HG02763 (cell line): ENCODE data around the gene BMPR1A.

ENCODE experiments used
- ATAC-seq: cut with Tn5 transposase; IDR thresholded peaks from one replicate; pipeline ENCODE4 v1.9.1; 2021; ENCODE audit warnings: mild to moderate bottlenecking, moderate library complexity; ENCODE audit not compliant: unreplicated experiment

BMPR1A gene

DNA sequence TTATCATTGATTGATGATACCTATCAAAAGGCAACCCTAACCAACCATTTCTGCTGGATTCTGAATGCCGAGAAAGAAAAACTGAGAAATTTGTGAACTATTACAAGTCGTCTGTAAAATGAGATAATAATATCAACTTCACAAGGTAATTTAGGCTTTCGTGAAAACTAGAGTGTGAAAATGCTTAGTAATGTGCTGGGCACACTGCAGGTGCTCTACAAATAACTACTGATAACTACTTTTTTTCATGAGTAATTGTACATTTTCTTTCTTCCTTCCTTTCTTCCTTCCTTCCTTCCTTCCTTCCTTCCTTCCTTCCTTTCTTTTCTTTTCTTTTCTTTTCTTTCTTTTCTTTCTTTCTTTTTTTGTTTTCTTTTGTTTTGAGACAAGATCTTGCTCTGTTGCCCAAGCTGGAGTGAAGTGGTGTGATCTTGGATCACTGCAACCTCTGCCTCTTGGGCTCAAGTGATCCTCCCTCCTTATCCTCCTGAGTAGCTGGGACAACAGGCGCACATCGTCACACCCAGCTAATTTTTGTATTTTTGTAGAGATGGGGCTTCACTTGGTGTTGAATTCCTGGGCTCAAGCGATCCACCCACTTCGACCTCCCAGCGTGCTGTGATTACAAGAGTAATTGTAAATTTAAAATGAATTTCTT, 42.9 kb downstream of the BMPR1A start:
- ATAC-seq: no peak

DNA sequence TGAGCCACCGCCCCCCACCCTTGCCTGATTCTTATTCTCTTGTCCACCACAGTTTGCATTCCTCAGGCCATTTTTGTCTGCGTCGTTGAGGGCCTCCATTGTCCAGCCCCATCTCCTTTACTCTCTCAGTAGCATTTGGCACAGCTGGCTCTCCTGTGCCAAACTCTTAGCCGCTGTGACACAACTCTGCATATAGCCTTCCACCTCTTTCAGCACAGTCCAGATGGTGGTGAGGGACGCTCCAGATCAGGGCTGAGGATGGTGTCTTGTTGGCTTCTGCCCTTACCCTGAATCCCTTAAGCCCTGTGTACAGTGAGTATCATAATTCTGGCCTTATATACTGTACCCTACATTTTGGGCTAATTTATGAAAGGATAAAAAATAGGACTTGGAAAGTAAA, 45.6 kb downstream of the BMPR1A start:
- no peak for ATAC-seq

DNA sequence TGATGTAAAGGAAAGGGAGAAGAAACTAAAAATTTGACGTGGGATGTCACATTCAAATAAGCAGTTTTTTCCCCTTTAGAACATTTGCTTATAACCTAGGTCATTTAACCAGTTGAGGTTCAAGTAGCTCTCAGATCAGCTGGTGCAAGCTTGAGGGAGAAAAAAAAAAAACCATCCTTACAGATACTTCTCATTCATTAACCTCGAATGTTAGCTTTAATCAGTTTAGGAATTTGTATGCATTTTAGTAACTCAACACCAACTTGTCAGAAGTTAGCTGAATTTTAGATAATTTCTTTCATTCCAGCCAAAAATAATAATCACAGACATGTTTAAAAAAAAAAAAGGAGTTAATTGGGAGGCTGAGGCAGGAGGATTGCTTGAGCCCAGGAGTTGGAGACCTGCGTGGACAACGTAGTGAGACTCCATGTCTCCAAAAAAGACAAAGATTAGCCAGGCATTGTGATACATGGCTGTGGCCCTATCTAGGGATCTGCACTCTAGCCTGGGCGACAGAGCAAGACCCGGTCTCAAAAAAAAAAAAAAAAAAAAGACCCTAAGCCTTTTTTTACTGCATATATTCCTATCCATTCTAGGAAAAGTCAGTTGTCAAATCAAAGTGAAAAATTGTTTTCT, 46.2 kb downstream of the BMPR1A start:
- ATAC-seq: no peak

DNA sequence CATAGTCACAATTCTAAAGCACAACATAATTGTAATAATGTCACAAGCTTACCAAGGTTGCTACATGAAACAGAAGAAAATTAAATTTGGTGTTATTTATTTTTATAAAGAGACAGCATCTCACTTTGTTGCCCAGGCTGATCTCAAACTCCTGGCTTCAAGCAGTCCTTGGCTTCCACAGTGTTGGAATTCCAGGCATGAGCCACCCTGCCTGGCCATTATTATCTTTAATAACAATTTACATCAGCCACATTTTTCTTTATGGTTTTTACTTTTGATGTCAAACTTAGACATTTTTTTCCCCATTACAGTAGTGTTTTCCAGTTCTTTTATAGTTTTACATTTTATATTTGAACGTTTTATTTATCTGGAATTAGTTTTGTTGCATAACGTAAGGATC, 46.7 kb downstream of the BMPR1A start:
- no peak for ATAC-seq

DNA sequence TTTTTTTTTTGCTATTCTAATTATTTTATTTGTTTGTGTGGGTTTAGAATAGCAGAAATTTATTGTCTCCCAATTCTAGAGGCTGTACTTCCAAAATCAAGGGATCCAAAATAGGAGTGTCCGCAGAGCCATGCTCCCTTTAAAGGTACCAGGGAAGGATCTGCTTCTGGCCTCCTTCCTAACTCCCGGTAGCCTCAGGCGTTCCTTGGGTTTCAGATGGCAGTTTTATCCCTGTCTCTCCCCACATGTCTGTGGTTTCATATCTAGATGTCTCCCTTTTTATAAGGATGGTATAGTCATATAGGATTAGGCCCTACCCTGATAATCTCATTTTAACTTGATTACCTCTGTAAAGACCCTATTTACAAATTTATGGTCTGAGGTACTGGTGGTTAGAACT, 48.4 kb downstream of the BMPR1A start:
- ATAC-seq: no peak

DNA sequence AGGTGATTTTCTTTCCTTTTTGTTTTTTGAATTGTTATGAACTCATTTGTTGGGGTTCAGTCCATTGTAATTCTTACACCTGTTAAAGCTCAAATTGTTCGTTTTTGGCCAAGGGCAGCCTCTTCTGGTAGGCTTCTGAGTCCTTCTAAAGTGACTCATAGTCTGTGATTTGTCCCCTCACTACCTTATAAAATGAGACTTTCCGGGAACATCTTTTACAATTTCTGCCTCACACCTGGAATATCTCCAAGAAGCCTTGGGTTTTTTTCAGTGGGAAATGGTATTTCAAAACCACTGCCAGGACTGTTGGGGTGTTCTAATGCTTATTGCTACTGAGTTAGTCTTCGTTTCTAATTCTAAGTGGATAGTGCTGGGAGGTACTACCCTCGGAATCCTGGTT, 56.7 kb downstream of the BMPR1A start:
- no peak for ATAC-seq

DNA sequence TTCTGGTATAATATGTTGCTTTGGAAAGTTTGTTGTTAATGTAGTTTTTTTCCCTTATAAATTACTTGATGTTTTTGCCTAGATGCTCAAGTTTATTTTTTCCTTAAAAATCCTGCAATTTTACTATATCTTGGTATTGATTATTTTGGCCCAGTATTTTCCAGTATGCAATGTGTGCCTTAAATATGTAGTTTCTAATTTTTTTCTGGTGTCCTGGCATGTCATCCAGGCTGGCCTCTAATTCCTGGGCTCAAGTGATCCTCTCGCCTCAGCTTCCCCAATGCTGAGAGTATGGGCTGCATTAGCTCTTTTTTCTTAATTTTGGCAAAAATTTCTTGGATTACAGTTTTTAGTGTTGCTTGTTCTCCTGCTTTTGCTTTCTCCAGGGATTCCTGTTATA, 57.6 kb downstream of the BMPR1A start:
- no peak for ATAC-seq

DNA sequence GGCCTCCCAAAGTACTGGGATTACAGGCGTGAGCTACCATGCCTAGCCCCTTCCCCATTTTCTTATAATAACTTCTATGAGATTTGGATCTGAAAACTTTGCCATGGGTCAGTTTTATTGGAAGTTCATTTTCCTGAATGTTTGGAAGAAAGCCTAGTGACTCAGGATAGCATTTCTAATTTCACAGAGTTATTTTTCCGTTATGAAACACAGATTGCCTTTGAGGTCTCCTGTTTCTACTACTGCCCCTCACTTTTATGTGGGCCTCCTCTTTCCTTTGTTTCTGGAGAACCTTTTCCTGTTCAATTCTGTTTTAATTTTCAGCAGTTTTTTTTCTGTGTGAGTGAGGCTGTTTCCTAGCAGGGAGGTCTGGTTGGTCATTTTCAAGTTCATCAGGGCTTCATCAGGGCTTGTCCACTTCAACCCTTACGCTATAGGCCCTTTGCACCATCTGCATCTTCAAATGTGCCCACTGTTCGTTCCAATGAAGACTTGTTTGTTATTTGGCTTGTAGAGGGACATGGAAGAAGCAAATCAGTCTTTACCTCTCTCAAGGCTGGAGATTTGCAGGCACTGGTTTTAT, 58.7 kb downstream of the BMPR1A start:
- no peak for ATAC-seq

DNA sequence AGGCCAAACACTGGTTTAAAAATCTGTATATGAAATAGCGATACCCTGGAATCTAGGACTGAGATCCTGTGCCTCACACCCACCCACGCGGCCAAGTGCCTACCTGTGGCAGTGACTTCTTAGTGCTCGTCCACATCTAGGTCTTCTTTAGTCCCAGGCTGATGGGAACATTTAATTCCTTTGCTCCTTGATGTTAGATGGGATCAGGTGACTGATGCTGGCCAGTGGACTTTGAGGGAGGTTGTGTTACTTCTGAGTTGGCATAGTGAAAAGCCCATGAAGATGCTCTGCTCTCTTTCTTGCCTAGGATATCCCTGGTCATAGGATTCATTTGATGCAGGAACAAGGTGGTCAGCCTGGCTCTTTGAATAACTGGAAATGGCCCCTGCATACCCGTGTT, 59.2 kb downstream of the BMPR1A start:
- ATAC-seq: no peak

DNA sequence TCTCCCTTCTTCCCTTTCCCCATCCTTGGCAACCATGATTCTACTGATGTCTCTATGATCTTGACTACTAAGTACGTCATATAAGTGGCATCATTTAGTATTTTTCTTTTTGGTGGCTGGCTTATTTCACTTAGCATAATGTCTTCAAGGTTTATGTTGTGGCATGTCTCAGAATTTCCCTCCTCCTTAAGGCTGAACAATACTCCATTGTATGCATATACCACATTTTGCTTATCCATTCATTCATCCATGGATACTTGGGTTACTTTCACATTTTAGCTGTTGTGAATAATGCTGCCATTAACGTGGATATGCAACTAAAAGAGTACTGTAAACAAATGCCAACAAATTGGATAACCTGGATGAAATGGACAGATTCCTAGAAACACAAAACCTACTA, 60.8 kb downstream of the BMPR1A start:
- ATAC-seq: no peak

DNA sequence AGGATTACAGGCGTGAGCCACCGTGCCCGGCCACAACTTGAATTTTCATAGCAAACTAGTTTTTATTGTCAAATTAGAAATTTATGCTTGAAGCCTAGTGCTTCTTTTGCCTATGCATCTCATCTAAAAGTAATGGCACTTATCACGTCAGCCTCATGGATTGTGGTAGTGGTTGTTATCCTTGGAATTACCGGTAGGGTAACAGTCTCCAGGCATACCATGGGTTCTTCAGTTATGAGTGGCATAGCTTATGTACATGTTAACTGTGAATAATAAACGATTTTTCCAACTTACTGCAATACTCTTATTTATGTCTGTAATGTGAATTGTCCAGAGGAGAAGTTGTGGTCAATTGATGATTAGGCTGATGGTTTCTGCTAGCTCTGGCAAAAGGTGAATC, 63.1 kb downstream of the BMPR1A start:
- ATAC-seq: no peak

DNA sequence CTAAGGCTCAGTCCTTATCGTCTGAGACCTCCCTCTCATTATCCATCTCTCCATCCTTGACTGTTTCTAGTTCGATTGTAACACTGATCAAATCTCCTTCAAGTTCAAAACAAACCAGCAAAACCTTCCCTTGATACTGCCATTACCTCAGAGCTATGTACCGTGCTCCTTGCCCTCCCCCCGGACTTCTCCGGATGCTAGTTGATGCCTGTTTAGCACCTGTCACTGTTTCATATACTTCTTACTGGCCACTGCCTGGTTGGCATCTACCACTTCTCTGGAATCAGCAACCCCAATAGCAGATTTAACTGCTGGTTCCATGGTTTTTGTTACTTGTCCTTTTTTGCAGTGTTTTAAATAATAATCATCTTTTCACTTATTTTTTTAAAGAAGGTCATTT, 64.1 kb downstream of the BMPR1A start:
- ATAC-seq: no peak

DNA sequence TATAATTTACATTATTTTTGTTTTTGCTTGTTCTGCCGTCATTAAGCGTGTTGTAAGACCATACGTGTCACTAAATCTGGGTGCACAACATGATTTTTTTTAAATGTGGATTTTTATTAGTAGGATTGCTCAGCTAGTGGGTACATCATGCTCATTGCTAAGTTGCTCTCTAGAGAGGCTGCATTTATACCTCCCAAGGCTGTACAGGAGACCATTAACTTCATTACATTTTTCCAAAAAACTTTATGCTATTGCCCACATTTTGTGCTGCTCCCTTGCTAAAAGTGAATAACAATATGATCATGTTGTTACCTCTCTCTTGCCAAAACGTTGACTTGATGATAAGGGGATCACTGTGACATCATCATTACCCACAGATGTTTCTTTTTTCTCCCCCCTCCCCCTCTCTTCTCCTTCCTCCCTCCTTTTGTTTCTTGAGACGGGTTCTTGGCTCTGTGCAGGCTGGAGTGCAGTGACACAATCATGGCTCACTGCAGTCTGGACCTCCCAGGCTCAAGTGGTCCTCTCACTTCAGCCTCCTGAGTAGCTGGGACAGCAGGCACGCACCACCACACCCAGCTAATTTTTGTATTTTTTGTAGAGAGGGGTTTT, 65.1 kb downstream of the BMPR1A start:
- no peak for ATAC-seq

DNA sequence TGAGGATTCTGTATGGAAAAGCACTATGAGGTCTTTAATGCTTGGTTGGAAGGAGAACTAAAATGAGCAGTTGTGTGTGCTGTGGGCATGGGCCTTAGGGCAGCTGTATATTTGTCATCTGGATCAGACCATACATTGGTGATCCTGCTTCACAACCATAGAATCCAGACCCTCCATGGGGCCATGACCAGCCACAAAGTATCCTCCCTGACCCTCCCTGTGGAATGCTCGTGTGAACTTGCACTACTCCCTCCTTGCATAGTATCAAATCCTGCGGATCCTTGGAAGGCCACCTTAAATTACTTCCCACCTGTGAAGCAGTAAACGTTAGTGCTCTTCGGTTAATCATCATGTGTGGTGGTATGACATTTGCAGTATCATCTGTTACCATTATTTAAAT, 67.1 kb downstream of the BMPR1A start:
- no peak for ATAC-seq

DNA sequence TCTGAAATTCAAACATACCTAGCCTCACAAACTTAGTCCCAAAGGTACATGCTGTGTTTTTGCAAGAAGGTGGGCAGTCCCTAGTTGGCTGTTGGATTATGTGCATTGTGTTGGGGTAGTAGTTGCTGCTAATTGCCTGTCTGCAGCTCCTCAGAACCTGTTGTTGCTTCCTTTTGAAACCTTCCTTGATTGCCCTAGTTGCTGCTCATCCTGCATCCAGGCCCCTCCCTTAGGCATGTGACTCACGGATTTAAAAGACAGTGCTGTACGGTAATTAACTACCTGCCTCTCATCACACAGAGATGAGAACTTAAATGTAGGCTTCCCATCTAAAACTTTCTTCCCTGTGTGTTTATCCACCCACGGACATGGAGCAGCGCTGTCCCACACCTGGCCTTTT, 67.7 kb downstream of the BMPR1A start:
- no peak for ATAC-seq

DNA sequence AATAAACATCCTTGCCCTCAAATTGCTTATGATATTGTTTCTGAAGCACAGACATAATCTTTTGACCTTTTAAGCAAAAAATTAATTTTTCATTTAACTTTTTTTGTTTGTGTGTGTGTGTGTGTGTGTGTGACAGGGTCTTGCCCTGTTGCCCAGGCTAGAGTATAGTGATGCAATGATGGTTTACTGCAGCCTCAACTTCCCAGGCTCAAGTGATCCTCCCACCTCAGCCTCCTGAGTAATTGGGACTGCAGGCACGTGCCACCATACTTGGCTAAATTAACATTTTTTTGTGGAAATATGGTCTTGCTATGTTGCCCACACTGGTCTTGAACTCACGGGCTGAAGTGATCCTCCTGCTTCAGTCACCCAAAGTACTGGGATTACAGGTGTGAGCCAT, 68.9 kb downstream of the BMPR1A start:
- no peak for ATAC-seq

DNA sequence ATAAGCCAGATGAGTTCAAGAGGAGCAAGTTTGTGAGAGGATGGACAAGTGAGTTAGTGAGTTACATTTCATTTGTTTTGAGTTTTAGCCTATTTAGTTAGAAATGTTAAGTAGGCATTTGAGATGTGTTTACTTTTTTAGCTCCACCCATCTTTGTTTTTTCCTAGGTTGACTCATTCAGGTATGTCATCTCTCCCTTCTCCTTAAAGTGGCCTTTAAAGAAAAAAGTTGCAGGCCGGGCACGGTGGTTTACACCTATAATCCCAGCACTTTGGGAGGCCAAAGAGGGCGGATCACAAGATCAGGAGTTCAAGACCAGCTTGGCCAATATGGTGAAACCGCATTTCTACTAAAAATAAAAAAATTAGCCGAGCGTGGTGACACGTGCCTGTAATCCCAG, 71.2 kb downstream of the BMPR1A start:
- no peak for ATAC-seq

DNA sequence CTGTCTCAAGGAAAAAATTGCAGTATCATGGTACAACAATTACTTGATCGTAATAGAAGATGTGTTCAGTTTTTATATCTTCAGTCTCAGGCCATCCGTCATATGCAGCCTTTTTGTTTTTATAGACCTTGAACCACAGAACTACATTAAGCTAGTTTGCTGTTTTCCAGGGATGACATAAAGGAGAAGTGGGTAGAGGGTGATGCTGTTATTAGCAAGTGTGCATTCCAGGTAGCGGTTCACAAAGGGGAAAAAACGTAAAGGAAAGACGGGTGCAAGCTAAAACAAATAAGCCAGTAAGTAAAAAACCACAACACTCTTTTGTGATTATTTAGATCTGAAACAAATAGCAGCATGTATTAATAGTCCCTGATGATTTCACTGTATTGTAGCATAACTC, 71.7 kb downstream of the BMPR1A start:
- ATAC-seq: no peak

DNA sequence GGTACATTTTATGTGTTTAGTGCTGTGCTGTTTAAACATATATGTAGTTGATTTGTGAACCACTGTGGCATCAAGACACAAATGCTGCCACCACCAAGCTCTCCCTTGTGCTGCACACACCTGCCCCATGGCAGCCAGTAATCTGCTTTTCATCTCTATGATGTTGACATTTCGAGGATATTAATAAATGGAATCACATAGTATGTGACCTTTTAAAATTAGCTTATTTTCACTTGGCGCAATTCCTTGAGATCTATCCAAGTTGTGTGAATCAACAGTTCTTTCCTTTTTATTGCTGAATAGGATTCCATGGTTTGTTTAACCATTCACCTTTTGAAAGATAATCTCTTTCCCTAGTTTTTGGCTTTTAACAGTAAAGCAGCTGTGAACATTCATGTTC, 73.1 kb downstream of the BMPR1A start:
- no peak for ATAC-seq

DNA sequence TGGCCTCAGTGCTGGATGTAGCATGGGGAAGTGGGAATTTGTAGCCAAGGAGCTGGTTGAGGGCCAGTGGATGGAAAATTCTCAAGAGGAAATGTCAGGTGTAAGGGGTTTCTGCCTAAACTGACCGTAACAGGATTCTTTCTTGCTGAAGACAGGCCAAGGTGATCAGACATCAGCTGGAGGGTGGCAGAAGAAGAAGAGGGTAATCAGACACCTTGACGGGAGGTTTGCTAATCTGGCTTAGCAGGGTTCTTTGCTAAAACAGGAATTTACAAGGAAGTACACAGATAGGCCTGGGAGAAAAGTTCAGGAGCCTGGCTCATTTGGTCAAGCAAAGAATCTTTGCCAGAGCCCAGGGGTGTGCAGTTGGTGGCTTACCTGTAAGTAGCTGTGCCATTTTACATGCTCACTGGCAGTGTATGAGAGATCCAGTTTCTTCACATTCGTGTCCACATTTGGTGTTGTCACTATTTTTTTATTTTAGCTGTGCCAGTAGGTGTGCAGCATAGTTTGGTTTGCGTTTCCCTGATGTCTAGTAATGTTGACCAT, 73.7 kb downstream of the BMPR1A start:
- ATAC-seq: no peak

DNA sequence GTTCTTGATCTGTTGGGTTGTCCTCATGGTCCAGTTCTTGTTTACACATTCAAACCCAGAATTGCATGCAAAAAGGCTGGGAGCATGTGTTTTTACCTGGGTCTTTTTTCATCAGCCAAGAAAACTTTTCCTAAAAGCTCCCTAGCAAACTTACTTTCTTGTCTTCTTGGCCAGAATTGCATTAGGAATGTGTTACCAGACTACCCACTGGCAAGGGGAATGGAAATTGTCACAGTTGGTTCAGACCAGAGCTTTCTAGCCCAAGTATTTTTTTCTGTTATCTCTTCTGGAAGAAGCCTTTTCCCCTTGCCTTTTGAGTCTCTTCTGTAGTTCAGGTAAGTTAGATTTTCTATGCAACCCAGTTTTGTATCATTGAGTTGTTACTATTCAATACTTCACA, 77.5 kb downstream of the BMPR1A start:
- no peak for ATAC-seq

DNA sequence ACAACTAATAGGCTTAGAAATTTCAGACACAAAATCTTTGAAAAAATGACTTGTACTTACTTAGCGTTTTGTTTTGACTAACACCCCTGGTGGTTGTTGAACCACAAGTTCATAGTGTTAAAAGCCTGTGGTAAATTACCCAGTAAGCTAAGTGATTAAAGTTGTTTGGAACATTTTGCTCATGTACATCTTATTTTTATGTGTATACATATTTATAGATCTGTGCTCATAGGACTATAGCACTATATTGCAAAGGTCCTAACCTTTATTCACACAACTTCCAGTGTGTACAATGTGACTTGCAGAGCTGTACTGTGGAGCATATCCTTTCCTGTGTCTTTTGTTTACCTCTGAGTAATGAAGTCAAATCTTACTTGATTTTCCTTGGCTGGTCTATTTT, 79.6 kb downstream of the BMPR1A start:
- ATAC-seq: no peak
